ENCODE data around the gene SCO2.
"Not testable (repeated sequence)": the region's sequence is repeated elsewhere in the genome, so short reads cannot be mapped to it uniquely, and the experiment has no call there.

SCO2 gene

GRCh38 chr22:50531546-50531961, 6.2 kb upstream of the SCO2 start:
- DNase-seq: peak; percentile 58

- peak; percentile 93 for DNase-seq
Observed at GRCh38 chr22:50530877-50531545, 5.6 kb upstream of the SCO2 start.

DNA sequence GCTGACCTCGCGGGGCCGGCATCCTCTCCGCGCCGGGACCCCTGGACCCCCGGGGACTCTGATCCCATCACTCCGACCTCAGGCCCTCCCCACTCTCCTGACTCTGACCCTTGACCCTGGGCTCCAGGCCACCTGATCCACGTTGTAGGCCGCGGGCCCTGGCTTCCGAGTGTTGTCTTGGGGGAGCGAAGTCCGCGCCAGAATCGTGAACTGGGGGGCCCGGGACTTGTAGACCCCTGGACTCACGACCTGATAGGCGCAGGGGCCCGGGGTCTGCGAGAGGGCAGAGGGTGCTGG, 5.1 kb upstream of the SCO2 start:
- no peak for DNase-seq

DNA sequence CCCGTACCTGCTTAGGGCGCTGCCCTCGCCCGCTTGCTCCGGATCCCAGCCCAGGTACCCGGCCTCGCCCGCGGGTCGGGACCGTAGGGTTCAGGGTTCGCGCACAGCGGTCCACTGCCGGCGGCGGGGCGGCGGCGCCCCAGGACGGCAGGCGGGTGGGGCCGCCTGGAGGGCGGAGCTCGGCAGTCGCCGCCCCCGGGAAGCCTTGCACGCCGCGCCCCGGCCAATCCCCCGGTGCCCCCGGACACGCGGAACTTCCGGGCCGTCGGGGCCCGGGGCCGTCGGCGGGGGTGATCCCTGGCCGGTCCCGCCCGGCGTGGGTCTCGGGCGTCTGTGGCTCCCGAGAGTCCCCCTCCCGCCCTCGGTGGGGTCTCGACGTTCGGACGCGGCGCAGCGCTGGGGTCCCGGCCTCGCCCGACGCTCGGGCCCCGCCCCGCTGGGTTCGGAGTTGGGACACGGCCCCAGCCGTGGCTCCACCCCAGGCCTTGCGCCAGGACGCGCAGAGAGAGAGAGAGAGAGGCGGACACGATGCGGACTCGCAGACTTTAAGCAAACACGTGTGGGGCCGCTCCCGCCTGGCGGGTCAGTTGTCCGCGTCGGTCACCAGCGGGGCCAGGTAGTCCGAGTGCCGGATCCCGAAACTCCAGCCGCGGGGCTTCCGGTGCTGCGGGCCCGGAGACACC, 4.6 kb upstream of the SCO2 start, which contains the start of gene TYMP:
TYMP (minus strand) TSS at position 116 of the 683 bp plus-strand sequence. CDS start 303 bp downstream, outside the sequence.
- DNase-seq: peak; percentile 86

GRCh38 chr22:50529416-50529896, 4.1 kb upstream of the SCO2 start:
- no peak for DNase-seq

GRCh38 chr22:50528682-50529415, 3.5 kb upstream of the SCO2 start:
- DNase-seq: no peak

- no peak for DNase-seq
Observed at GRCh38 chr22:50527921-50528681, 2.7 kb upstream of the SCO2 start.

DNA sequence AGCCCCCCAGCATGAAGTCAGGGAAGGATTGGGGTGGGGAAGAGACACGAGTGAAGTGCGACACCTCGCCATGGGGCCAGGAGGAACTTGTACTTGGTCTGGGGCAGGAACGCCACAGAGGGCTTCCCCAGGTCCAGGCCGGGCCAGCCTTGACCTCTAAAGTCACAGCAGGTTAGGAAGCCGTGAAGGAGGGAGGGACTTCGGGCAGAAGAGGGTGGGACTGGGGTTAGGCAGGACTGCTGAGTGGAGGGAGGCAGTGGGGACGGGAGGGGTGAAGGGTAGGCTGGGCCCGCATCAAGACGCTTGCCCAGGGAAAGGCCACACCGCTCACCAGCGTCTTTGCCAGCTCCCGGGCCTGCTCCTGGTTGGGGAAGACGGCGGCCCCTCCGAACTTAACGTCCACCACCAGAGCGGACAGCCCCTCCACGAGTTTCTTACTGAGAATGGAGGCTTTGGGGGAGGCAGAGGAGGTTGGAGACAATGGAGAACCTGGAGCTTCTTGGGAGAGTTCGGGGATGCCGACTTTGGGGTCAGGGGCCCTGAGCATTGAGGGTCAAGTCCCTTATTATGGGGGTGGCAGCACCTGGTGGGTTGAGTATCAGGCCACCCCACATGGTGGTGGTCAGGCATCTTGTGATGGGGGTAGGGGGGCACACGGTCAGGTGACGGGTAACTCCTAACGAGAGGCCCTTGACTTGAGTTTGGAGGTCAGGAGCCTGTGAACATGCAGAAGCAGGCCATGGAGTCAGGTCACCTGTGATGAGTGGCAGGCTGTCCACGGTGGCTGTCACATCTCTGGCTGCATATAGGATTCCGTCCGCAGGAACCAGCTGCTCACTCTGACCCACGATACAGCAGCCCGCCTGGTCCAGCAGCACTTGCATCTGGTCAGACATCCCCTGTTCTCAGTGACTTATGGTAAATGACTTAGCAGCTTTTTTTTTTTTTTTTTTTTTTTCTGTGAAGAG, 1.7 kb upstream of the SCO2 start:
- DNase-seq: peak; percentile 86

GRCh38 chr22:50526108-50526833, 873 bp upstream of the SCO2 start:
- peak; percentile 86 for DNase-seq

DNA sequence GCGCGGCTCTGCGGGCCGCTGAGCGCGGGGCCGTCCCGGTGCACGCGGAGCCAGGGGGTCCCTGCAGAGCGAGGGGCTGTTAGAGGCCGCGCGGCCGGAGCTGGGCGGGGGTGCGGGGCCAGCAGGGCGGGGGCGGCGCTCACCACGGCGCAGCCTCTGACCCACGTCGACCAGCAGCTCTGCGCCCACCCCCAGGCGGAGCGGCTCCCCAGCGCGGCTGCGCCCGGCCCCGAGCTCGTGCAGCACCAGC, 385 bp upstream of the SCO2 start:
- no peak for DNase-seq

- no peak for DNase-seq
Observed at GRCh38 chr22:50524676-50525103, 708 bp downstream of the SCO2 start.

GRCh38 chr22:50523806-50524675, 1.4 kb downstream of the SCO2 start:
- DNase-seq: no peak

- no peak for DNase-seq
Observed at GRCh38 chr22:50523458-50523805, 2.0 kb downstream of the SCO2 start.

DNA sequence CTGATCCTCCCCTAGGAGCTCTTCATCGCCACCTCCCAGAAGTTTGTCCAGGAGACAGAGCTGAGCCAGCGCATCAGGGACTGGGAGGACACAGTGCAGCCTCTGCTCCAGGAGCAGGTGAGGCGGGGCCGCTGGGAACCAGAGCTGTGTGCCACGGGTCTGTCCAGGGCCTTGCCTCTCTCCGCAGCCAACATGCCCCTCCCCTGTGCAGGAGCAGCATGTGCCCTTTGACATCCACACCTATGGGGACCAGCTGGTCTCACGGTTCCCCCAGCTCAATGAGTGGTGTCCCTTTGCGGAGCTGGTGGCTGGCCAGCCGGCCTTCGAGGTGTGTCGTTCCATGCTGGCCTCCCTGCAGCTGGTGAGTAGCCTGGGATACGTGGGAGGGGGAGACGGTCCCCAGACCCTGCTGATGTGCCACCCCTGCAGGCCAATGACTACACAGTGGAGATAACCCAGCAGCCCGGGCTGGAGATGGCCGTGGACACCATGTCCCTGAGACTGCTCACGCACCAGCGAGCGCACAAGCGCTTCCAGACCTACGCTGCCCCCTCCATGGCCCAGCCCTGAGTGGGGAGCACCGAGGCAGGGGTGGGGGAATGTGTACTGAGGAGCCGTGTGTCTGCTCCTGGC, 2.5 kb downstream of the SCO2 start:
- no peak for DNase-seq

DNA sequence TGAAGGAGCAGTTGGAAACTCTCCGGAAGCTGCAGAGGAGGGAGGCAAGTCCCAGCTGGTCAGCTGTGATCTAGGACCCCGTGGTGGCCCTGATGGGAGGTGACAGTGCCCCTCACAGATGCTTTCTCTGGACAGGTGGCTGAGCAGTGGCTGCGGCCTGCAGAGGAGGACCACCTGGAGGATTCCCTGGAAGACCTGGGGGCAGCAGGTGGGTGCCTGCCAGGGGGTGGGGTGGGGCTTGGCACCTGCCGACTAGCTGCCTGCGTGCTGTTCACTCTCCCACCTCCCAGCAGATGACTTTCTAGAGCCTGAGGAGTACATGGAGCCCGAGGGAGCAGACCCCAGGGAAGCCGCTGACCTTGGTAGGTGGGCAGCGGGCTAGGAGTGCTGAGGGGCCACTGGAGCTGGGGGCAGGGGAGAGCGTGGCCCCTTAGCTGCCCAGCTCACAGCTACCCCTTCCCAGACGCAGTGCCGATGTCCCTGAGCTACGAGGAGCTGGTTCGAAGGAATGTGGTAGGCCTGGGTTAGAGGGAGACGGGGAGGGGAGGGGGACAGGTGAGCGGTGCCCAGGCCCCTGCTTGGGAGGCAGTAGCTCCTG, 3.1 kb downstream of the SCO2 start:
- no peak for DNase-seq

DNA sequence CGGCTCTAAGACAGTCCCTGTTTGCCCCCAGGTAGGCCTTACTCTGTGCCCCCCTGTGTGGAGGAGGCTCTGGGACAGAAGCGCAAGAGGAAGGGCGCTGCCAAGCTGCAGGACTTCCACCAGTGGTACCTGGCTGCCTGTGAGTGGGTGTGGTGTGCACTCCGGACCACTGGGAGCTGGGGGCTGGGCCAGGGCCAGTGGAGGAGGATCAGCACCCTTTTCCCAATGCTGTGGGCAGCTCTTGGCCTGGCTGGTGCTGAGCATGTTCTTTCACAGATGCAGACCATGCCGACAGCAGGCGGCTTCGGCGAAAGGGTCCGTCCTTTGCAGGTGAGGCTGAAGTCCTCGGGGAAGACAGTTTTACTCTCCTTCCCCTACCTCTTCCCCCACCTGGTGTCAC, 3.7 kb downstream of the SCO2 start:
- no peak for DNase-seq

DNA sequence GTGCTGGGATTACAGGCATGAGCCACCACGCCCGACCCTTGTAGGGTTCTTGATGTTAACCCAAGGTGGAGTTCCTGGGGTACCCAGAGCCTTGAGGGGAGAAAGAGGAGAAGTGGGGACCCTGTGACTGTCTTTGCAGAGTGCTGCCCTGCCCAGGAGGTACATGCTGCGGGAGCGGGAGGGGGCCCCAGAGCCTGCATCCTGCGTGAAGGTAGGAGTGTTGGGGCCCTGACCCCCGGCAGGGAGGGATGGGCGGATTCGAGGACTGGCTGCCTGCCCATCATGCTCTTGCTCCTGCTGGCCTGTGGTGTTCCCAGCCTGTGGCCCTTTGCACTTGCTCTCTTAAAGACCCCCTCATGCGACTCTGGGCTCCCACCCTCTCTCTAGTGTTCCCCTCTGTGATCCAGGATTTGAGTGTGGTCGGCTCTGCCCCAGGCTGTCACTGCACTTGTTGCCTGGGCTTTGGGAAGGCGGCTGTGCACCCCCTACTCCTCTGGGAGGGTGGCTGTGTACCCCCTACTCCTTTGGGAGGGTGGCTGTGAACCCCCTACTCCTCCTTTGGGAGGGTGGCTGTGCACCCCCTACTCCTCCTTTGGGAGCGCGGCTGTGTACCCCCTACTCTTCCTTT, 4.5 kb downstream of the SCO2 start:
- no peak for DNase-seq

- not testable (repeated sequence) for DNase-seq
Observed at GRCh38 chr22:50520184-50520583, 5.2 kb downstream of the SCO2 start.

DNA sequence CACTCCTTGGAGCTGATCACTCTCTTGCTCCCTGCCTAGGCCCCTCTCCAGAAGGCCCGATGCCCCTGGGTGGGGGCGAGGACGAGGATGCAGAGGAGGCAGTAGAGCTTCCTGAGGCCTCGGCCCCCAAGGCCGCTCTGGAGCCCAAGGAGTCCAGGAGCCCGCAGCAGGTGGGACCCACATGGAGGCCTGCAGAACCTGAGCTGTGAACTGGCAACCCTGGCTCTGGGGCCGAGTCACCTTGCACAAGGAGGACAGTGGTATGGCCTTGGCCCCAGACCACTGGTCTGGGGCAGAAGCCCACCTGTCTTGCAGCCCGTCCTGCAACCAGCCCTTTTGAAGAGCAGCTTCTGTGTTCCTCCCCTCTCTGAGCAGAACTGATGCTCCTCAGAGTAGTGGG, 6.2 kb downstream of the SCO2 start:
- no peak for DNase-seq
